Measurements from ENCODE around the gene CFAP299.
"Not testable (repeated sequence)": the region's sequence is repeated elsewhere in the genome, so short reads cannot be mapped to it uniquely, and the experiment has no call there.

The CFAP299 gene

DNA sequence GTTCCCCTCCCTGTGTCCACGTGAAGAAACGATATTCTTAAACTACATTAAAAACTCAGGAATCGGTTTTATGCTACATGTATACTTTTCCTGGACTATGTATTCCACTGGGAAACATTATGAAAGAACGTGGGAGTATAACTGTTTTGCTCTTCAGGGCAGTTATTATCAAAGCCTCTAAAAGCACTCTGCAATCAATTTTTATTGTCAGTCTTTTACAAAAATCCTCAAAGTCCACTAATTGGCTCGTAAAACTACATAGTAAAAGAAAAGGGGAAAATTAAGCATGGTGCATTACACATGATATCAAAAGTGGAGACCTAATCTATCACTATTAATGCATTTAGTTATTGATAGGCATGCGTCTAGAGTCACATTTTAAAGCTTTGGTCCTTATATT lies 11.4 kb upstream of the CFAP299 start:
- WGBS (ENCODE audit: insufficient coverage, insufficient read length), result no CpG with 5 or more reads among the region's 6 CpGs
- DNase-seq (ENCODE audit: low read depth, low spot score), result no peak
- no peaks in the 10 kb centered on the region for H3K9me3 ChIP-seq (ENCODE audit: control insufficient read depth, insufficient read depth, low read length)

GRCh38 chr4:80331693-80332092 lies 3.8 kb upstream of the CFAP299 start:
- Histone ChIP-seq H3K9me3 (ENCODE audit: control insufficient read depth, insufficient read depth, low read length) (no peaks in the 10 kb centered on the region), H3K27ac (ENCODE audit: low read length) (no peak overlapping the region), H3K36me3 (ENCODE audit: control insufficient read depth, insufficient read depth, low read length) (no peaks in the 10 kb centered on the region), H3K27me3 (ENCODE audit: control insufficient read depth, insufficient read depth, low read length) (peaks cover 6% of the 10 kb centered on the region; the same call in 1 of the 2 replicates), H3K4me3 (ENCODE audit: low read length) (no peak overlapping the region), H3K4me1 (ENCODE audit: control insufficient read depth, insufficient read depth, low read length) (no peaks in the 10 kb centered on the region)
- no CpG with 5 or more reads among the region's 2 CpGs for WGBS (ENCODE audit: insufficient coverage, insufficient read length)
- no peak for DNase-seq (ENCODE audit: low read depth, low spot score)

More for the DNA sequence above, 11.4 kb upstream of the CFAP299 start:
- no peaks in the 10 kb centered on the region for H3K36me3 ChIP-seq (ENCODE audit: control insufficient read depth, insufficient read depth, low read length)
- H3K4me1 ChIP-seq (ENCODE audit: control insufficient read depth, insufficient read depth, low read length), result no peaks in the 10 kb centered on the region
- no peak overlapping the region for H3K27ac ChIP-seq (ENCODE audit: low read length)
- H3K27me3 ChIP-seq (ENCODE audit: control insufficient read depth, insufficient read depth, low read length), result no peaks in the 10 kb centered on the region
- H3K4me3 ChIP-seq (ENCODE audit: low read length), result no peak overlapping the region

GRCh38 chr4:80333121-80333520 lies 2.4 kb upstream of the CFAP299 start:
- Histone ChIP-seq H3K36me3 (ENCODE audit: control insufficient read depth, insufficient read depth, low read length) (no peaks in the 10 kb centered on the region), H3K4me1 (ENCODE audit: control insufficient read depth, insufficient read depth, low read length) (no peaks in the 10 kb centered on the region), H3K27ac (ENCODE audit: low read length) (no peak overlapping the region), H3K9me3 (ENCODE audit: control insufficient read depth, insufficient read depth, low read length) (no peaks in the 10 kb centered on the region), H3K27me3 (ENCODE audit: control insufficient read depth, insufficient read depth, low read length) (peaks cover 6% of the 10 kb centered on the region; the same call in 1 of the 2 replicates), H3K4me3 (ENCODE audit: low read length) (no peak overlapping the region)
- no CpG with 5 or more reads among the region's 4 CpGs for WGBS (ENCODE audit: insufficient coverage, insufficient read length)
- no peak for DNase-seq (ENCODE audit: low read depth, low spot score)

DNA sequence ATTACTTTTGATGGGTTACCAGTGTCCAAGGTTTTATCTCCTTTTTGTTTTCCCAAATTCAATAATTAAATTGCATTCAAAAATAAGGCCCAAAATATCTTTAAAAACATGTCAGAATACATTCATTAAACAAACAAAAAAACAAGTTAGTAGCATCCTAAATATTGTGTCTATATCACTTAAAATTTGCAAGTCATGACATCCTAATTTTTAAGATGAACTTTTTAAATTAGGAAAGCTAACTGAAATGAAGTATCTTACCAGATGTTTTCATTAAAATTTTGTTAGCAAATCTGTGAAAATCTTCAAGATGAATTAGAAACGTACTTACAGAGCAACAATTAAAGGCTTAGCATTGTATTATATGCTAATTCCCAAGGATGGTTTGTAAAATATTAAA lies 962 bp upstream of the CFAP299 start:
- Histone ChIP-seq H3K27me3 (ENCODE audit: control insufficient read depth, insufficient read depth, low read length) (peaks cover 6% of the 10 kb centered on the region; the same call in 1 of the 2 replicates), H3K36me3 (ENCODE audit: control insufficient read depth, insufficient read depth, low read length) (no peaks in the 10 kb centered on the region), H3K27ac (ENCODE audit: low read length) (no peak overlapping the region), H3K4me1 (ENCODE audit: control insufficient read depth, insufficient read depth, low read length) (no peaks in the 10 kb centered on the region), H3K9me3 (ENCODE audit: control insufficient read depth, insufficient read depth, low read length) (no peaks in the 10 kb centered on the region), H3K4me3 (ENCODE audit: low read length) (no peak overlapping the region)
- DNase-seq (ENCODE audit: low read depth, low spot score), result no peak
- no CpG with 5 or more reads among the region's 1 CpG for WGBS (ENCODE audit: insufficient coverage, insufficient read length)

DNA sequence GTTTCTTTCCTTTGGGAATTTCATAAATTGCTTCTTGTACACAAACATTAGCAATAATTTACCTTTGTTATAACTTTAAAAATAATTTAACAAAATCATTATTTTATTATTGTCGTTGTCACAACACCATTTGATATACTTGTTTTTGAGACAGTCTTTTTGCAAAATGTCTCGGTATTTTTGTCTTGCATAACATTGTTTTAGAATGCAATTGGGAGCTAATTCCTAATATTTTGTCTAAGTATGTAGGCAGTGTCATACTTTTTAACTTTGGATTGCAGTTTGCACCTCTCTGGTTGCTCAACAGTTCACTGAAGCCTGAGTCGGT lies 340 bp upstream of the CFAP299 start:
- peaks cover 6% of the 10 kb centered on the region; the same call in 1 of the 2 replicates for H3K27me3 ChIP-seq (ENCODE audit: control insufficient read depth, insufficient read depth, low read length)
- no peaks in the 10 kb centered on the region for H3K4me1 ChIP-seq (ENCODE audit: control insufficient read depth, insufficient read depth, low read length)
- no peaks in the 10 kb centered on the region for H3K9me3 ChIP-seq (ENCODE audit: control insufficient read depth, insufficient read depth, low read length)
- no peak for DNase-seq (ENCODE audit: low read depth, low spot score)
- no peak overlapping the region for H3K27ac ChIP-seq (ENCODE audit: low read length)
- H3K36me3 ChIP-seq (ENCODE audit: control insufficient read depth, insufficient read depth, low read length), result no peaks in the 10 kb centered on the region
- H3K4me3 ChIP-seq (ENCODE audit: low read length), result no peak overlapping the region; the same call in 1 of the 2 replicates
- WGBS (ENCODE audit: insufficient coverage, insufficient read length), result no CpG with 5 or more reads among the region's 3 CpGs

DNA sequence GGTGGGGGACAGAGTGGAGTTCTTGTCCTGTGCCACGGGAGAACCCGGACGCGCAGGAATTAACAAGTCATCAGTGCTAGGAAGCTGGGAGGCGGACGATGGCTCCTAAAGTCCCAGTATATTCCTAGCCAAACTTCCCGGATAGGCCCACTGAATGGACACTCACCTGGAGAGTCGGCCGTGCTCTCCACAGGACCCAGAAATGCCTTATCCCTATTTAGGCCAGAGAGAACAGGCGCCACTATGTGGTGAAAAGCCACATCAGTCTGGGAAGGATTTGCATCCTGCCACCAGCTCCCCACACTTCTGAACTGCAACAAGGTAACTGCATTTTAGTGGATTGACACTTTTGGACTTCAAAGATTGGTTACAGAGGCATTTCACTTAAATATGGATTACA lies 1.1 kb downstream of the CFAP299 start:
- no peaks in the 10 kb centered on the region for H3K36me3 ChIP-seq (ENCODE audit: control insufficient read depth, insufficient read depth, low read length)
- H3K9me3 ChIP-seq (ENCODE audit: control insufficient read depth, insufficient read depth, low read length), result no peaks in the 10 kb centered on the region
- no peaks in the 10 kb centered on the region for H3K4me1 ChIP-seq (ENCODE audit: control insufficient read depth, insufficient read depth, low read length)
- no peak for DNase-seq (ENCODE audit: low read depth, low spot score)
- H3K27ac ChIP-seq (ENCODE audit: low read length), result no peak overlapping the region
- WGBS (ENCODE audit: insufficient coverage, insufficient read length), result no CpG with 5 or more reads among the region's 10 CpGs
- peaks cover 6% of the 10 kb centered on the region; the same call in 1 of the 2 replicates for H3K27me3 ChIP-seq (ENCODE audit: control insufficient read depth, insufficient read depth, low read length)
- H3K4me3 ChIP-seq (ENCODE audit: low read length), result no peak overlapping the region

DNA sequence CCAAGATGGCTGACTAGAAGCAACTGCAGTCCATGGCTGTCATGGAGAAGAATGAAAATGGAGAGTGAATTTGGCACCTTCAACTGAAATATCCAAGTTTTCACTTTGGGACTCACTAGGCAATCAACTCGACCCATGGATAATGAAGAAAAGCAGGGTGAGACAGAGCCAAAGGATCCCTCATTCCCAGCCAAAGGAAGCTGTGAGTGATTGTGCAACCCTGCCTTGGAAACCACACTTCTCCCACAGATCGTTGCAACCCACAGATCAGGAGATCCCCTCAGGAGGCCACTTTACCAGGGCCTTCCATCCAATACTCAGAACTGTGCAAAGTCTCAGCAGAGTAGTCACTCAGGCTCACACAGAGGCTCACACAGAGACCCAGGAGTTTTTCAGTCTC lies 4.5 kb downstream of the CFAP299 start:
- no peaks in the 10 kb centered on the region for H3K4me1 ChIP-seq (ENCODE audit: control insufficient read depth, insufficient read depth, low read length)
- H3K4me3 ChIP-seq (ENCODE audit: low read length), result no peak overlapping the region
- no peaks in the 10 kb centered on the region for H3K36me3 ChIP-seq (ENCODE audit: control insufficient read depth, insufficient read depth, low read length)
- no CpG with 5 or more reads among the region's 2 CpGs for WGBS (ENCODE audit: insufficient coverage, insufficient read length)
- H3K9me3 ChIP-seq (ENCODE audit: control insufficient read depth, insufficient read depth, low read length), result no peaks in the 10 kb centered on the region
- no peak overlapping the region for H3K27ac ChIP-seq (ENCODE audit: low read length)
- DNase-seq (ENCODE audit: low read depth, low spot score), result no peak
- peaks cover 6% of the 10 kb centered on the region; the same call in 1 of the 2 replicates for H3K27me3 ChIP-seq (ENCODE audit: control insufficient read depth, insufficient read depth, low read length)

- not testable (repeated sequence) for H3K4me3 ChIP-seq (ENCODE audit: low read length); H3K27me3 ChIP-seq (ENCODE audit: control insufficient read depth, insufficient read depth, low read length); H3K27ac ChIP-seq (ENCODE audit: low read length); H3K4me1 ChIP-seq (ENCODE audit: control insufficient read depth, insufficient read depth, low read length); H3K9me3 ChIP-seq (ENCODE audit: control insufficient read depth, insufficient read depth, low read length); H3K36me3 ChIP-seq (ENCODE audit: control insufficient read depth, insufficient read depth, low read length); DNase-seq (ENCODE audit: low read depth, low spot score)
Measured at GRCh38 chr4:80342684-80343083, 7.2 kb downstream of the CFAP299 start.

DNA sequence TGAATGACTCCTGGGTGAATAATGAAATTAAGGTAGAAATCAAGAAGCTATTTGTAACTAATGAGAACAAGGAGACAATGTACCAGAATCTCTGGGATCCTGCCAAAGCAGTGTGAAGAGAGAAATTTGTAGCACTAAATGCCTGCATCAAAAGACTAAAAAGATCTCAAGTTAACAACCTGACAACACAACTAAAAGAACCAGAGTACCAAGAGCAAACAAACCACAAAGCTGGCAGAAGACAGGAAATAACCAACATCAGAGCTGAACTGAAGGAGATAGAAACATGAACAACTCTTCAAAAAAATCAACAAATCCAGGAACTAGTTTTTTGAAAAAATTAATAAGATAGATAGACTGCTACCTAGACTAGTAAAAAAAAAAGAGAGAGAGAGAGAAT lies 8.4 kb downstream of the CFAP299 start:
- no peaks in the 10 kb centered on the region for H3K27me3 ChIP-seq (ENCODE audit: control insufficient read depth, insufficient read depth, low read length)
- no peak for DNase-seq (ENCODE audit: low read depth, low spot score)
- H3K4me3 ChIP-seq (ENCODE audit: low read length), result no peak overlapping the region
- H3K9me3 ChIP-seq (ENCODE audit: control insufficient read depth, insufficient read depth, low read length), result no peaks in the 10 kb centered on the region
- H3K27ac ChIP-seq (ENCODE audit: low read length), result no peak overlapping the region
- H3K36me3 ChIP-seq (ENCODE audit: control insufficient read depth, insufficient read depth, low read length), result no peaks in the 10 kb centered on the region
- H3K4me1 ChIP-seq (ENCODE audit: control insufficient read depth, insufficient read depth, low read length), result no peaks in the 10 kb centered on the region

- Histone ChIP-seq H3K27me3 (ENCODE audit: control insufficient read depth, insufficient read depth, low read length) (no peaks in the 10 kb centered on the region), H3K36me3 (ENCODE audit: control insufficient read depth, insufficient read depth, low read length) (no peaks in the 10 kb centered on the region), H3K27ac (ENCODE audit: low read length) (no peak overlapping the region), H3K9me3 (ENCODE audit: control insufficient read depth, insufficient read depth, low read length) (no peaks in the 10 kb centered on the region), H3K4me1 (ENCODE audit: control insufficient read depth, insufficient read depth, low read length) (peaks cover 1% of the 10 kb centered on the region; the same call in 1 of the 2 replicates), H3K4me3 (ENCODE audit: low read length) (no peak overlapping the region)
- DNase-seq (ENCODE audit: low read depth, low spot score), result no peak
- WGBS (ENCODE audit: insufficient coverage, insufficient read length), result no CpG with 5 or more reads among the region's 3 CpGs
Measured at GRCh38 chr4:80360084-80360483, 24.6 kb downstream of the CFAP299 start.

- WGBS (ENCODE audit: insufficient coverage, insufficient read length), result no CpG with 5 or more reads among the region's 3 CpGs
- no peak for DNase-seq (ENCODE audit: low read depth, low spot score)
- Histone ChIP-seq H3K36me3 (ENCODE audit: control insufficient read depth, insufficient read depth, low read length) (no peaks in the 10 kb centered on the region), H3K4me3 (ENCODE audit: low read length) (no peak overlapping the region), H3K27me3 (ENCODE audit: control insufficient read depth, insufficient read depth, low read length) (no peaks in the 10 kb centered on the region), H3K27ac (ENCODE audit: low read length) (no peak overlapping the region), H3K4me1 (ENCODE audit: control insufficient read depth, insufficient read depth, low read length) (peaks cover 1% of the 10 kb centered on the region; the same call in 1 of the 2 replicates), H3K9me3 (ENCODE audit: control insufficient read depth, insufficient read depth, low read length) (no peaks in the 10 kb centered on the region)
Measured at GRCh38 chr4:80360900-80361299, 25.4 kb downstream of the CFAP299 start.
